Gastrocnemius medialis (tissue), 4 donors: ENCODE results near the gene DOC2B.

Experiments
- CTCF ChIP-seq, 5 experiments: fragments of 450-650 bp in 3 of 5; fragments of 200-600 bp in 2 of 5; sonication (generic) in 2 of 5; IDR thresholded peaks in 4 of 5; conservative IDR thresholded peaks in 1 of 5; 1 replicate in 4 of 5; 2 replicates in 1 of 5; pipeline ENCODE4 v1.5.1; 2016 to 2019; ENCODE audit warnings: antibody characterized with exemption in 5 of 5, mild to moderate bottlenecking in 3 of 5, moderate library complexity in 3 of 5
- POLR2A ChIP-seq, 2 donors: fragments of 450-650 bp; IDR thresholded peaks; one replicate each; pipeline ENCODE4 v1.6.1; 2017; ENCODE audit warnings: antibody characterized with exemption in 2 of 2, mild to moderate bottlenecking in 2 of 2, moderate library complexity in 2 of 2

DNA sequence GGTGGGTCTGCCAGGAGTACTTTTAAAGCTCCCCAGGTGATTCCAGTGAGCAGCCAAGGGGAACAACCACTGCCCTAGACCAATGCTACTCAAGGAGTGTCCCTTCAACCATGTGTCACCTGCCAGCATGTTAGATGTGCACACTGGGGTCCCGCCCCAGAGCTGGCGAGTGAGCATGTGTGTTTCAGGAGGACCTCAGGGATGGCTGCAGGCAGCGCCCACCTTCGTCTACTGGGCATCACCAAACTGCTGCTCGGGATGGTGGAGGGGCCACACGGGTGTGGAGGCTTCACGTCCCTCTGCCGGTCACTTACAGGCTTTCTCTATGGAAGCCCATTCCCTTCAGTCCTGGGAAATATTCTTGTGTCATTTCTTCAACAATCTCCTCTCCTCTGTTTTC is 29.0 kb upstream of the DOC2B start:
- TF ChIP-seq CTCF (IDR thresholded peaks at IDR 0.05 in 4 of 5, conservative IDR thresholded peaks at IDR 0.05 in 1 of 5) (no peak), POLR2A (IDR thresholded peaks at IDR 0.05) (no peak)
